Femur (tissue), 1 donor: Measurements from ENCODE around the gene FHOD3.
A peak's percentile ranks its signal among the peaks of the same experiment; 100 is the strongest.

ENCODE experiments used
- DNase-seq: peaks from one replicate; pipeline ENCODE4 v3.0.0-alpha.2; 2017

Gene FHOD3

GRCh38 chr18:36766836-36767235 lies 469.3 kb downstream of the FHOD3 start:
- no peak for DNase-seq

DNA sequence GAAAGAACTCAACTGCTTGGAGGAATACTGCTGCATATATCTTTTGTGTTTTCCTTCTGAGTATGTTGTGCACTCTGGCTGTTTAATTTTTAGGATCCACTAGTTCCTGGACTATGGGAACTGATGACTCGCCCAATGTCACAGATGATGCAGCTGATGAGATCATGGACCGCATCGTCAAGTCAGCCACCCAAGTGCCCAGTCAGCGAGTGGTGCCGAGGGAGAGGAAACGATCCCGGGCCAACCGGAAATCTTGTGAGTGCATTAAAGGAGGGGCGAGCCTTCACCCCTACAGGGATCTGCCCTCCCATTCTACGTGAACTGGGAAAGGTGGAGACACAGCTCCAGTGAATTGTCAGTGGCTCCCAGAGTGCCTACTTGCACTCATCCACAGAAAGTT lies 471.7 kb downstream of the FHOD3 start:
- DNase-seq, result no peak

DNA sequence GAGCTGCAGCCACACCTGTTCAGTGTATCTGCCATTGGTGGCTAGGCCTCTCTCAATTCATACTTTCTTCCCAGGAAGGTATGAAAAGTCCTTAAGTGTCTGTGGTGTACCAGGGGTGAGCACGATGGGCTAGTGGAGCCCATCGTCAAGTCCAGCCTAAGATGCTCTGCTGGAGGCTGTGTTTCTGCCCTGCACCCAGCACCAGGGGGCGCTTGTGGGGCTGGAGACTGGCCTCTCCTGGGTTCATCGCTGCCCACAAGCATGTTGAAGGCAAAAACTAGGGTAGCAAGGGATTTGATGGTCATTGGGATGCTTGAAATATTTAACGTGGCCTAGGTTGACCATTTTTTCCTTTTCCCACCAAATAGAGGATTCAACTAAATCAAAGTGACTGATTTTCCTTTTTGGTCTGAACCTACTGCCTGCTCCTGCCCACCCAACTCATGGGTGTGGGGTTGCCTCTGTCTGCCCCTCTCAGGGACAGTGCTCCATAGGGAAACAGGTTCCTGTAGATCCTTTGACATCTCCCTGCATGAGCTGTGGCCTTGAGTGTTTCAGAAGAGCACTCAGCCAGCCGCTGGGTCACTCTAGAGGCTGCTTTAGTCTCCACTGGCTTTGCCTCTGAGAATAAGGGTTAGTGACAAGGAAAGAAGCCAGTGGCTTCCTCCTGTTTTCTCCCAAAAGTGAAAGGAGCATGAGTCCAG lies 472.2 kb downstream of the FHOD3 start:
- DNase-seq, result no peak

GRCh38 chr18:36770315-36770946 lies 472.9 kb downstream of the FHOD3 start:
- DNase-seq, result no peak

GRCh38 chr18:36771245-36771644 lies 473.7 kb downstream of the FHOD3 start:
- DNase-seq, result no peak

DNA sequence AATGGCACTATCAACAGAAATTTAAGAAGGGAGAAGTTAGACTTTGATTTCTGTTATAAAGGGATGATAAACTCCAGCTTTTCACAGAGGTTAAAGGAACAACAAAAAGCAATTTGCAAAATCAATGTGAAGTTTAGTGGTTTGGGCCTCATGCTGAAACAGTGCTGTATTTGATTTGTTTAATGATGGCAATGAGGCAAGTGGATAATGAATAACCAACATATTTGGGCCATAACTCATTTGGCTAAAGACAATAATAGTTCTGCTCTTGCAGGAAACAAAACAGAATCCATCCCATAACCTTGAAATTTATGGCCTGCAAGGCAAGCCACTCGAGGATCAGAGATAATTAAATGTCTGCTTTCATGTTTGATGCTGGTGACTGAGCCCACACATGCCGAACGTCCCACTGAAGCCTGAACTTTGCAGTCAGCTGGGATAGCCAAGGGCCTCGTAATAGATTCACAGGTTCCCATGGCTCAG lies 474.8 kb downstream of the FHOD3 start:
- DNase-seq, result no peak

- no peak for DNase-seq
Observed at GRCh38 chr18:36775396-36775795, 477.9 kb downstream of the FHOD3 start.

DNA sequence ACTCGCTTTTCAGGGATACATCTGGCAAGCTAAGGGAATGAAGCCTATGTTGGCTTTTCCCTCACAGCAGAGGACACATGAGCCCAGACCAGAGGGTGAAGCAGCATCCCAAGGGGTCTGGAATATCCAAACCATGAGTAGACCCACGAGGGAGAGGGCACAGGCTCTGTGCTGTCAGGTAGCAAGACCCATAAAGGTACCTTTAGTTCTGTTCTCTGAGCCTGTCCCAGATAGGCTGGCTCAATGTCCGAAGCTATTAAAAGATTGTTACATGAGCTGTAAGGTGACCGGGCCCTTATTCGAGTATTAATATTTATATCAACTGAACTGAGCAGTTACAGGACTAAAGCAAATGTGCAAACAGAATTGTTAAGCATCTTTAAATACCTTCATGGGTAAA lies 479.1 kb downstream of the FHOD3 start:
- no peak for DNase-seq

- no peak for DNase-seq
Observed at GRCh38 chr18:36777566-36777965, 480.1 kb downstream of the FHOD3 start.

DNA sequence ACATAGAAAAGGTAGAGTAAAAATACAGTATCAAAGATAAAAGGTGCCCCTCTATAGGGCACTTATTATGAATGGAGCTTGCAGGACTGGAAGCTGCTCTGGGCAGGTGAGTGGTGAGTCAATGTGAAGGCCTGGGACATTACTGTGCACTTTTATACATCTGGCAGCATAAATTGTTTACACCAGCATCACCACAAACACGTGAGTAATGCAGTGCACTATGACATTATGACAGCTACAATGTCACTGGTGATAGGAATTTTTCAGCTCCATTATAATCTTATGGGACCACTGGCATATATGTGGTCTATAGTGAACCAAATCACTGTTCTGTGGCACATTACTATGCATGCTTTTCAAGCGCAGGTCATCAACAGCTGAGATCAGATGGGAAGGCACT lies 483.2 kb downstream of the FHOD3 start:
- no peak for DNase-seq

- DNase-seq, result no peak
Observed at GRCh38 chr18:36782710-36783109, 485.2 kb downstream of the FHOD3 start.

DNA sequence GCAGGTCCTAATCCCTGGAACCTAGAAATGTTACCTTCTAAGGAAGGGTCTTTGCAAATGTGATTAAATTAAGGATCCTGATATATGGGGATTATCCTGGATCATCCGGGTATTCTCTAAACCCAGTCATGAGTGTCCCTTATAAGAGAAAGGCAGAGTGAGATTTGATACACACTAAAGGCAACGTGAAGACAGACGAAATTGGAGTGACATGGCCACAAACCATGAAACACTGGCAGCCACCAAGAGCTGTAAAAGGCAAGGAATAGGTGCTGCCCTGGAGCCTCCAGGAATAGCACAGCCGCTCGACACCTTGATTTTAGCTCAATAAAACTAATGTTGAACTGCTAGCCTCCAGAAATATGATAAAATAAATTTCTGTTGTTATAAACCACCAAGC lies 486.3 kb downstream of the FHOD3 start:
- DNase-seq, result no peak

DNA sequence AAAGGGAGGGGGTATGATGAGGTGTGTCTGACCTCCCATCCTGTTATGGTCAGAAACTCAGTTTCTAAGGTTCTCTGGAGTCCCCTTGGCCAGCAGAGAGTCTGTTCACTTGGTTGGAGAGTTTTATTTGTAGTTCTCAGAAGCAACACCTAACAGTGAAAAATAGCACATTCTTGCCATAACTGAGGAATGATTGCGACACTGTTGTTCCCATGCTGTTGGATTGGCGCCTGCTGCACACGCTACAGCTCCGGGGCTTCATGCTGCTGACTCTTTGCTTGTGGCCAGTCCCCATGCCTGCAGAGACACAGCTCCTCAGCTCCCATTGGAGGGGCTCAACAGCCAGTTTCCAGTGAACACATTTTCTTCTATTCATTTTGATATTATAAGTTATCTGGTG lies 489.2 kb downstream of the FHOD3 start:
- DNase-seq, result no peak

- DNase-seq, result no peak
Observed at GRCh38 chr18:36792634-36793283, 495.2 kb downstream of the FHOD3 start.

GRCh38 chr18:36798738-36799473 lies 501.4 kb downstream of the FHOD3 start:
- no peak for DNase-seq

DNA sequence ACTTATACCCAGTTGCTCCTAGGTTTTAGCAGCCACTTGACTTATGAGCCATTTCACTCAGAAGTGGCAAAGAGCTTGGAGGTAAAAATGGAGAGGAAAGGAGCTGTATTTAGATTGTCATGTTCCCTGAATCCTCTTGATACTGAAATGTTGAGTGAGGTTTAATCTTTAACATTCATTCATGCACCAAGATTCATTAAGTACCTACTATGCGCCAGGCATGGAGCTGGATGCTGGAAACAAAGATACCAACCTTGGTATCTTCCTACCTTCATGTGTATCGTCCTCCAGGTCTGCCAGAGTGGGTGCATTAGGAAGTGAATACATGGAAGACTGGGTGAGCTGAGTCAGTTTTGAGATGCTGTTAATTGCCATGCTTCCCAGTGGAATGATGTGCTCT lies 507.6 kb downstream of the FHOD3 start:
- DNase-seq, result no peak

GRCh38 chr18:36808681-36809080 lies 511.2 kb downstream of the FHOD3 start:
- DNase-seq, result no peak

GRCh38 chr18:36809590-36810381 lies 512.3 kb downstream of the FHOD3 start:
- peak; percentile 36 for DNase-seq

DNA sequence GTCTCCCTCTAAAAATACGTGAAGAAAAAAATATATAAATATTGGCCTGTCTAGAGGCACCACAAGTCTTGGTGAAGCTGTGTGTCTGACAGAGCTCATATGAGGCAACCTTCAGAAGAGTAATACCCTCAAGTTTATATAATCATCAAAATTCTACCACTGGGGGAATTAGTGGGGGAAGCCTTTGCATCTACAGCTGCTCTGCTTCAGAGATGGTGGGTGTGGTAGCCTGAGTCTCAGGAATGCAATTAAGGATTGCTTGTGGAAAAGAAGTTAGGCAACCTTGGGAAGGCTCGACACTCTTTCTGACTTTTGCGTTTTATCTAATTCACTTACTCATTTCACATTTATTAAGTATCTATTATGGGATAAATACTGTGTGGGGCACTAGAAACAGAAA lies 513.9 kb downstream of the FHOD3 start:
- no peak for DNase-seq

- DNase-seq, result no peak
Observed at GRCh38 chr18:36811955-36812354, 514.4 kb downstream of the FHOD3 start.

GRCh38 chr18:36812678-36813077 lies 515.2 kb downstream of the FHOD3 start:
- no peak for DNase-seq

DNA sequence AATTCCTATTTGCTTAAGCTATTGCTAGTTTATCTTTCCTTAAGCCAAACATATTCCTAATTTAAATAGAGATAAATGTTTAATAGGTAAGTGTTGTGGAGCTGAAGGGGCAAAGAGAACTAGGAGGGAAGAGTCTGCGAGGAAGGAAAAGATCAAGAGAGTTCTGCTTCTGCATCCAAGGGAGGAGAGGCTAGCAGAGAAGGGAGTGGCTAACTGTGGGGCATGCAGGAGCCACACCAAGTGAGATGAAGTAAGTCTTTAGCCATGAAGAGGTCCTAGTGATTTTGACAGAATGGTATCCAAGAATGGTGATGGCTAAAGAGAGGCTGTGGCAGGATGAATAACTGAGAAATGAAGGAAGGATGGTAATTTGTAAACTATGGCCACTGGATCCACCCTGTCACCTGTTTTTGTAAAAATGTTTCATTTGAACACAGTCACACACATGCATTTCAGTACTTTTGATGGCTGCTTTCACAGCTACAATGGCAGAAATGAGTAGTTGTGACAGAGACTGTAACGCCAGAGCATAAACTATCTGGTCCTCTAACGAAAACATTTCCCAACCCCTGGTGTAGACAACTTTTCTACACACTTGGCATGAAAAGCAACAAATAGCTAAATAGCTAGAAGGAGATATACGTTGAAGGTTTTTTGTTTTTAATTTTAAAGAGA lies 515.7 kb downstream of the FHOD3 start:
- DNase-seq, result no peak
